Stomach smooth muscle (tissue), 2 donors: ENCODE results near the gene SDR42E1.

Experiments
- H3K27ac ChIP-seq: one replicate; pipeline ENCODE4 v1.7.0; 2013; ENCODE audit warnings: mild to moderate bottlenecking, low read length, inconsistent platforms
- H3K27me3 ChIP-seq, 2 donors: one replicate each; pipeline ENCODE4 v1.7.0; 2013; ENCODE audit warnings: low read length in 2 of 2; ENCODE audit not compliant: insufficient read depth in 2 of 2, control insufficient read depth in 1 of 2
- H3K36me3 ChIP-seq, 2 donors: one replicate each; pipeline ENCODE4 v1.7.0; 2013; ENCODE audit warnings: low read length in 2 of 2; ENCODE audit not compliant: control insufficient read depth in 2 of 2, insufficient read depth in 2 of 2
- H3K4me1 ChIP-seq: one replicate; pipeline ENCODE4 v1.7.0; 2013; ENCODE audit warnings: low read length; ENCODE audit not compliant: control insufficient read depth, insufficient read depth
- H3K4me3 ChIP-seq, 2 donors: one replicate each; pipeline ENCODE4 v1.7.0; 2013; ENCODE audit warnings: low read length in 2 of 2
- H3K9ac ChIP-seq, 2 donors: one replicate each; pipeline ENCODE4 v1.7.0; 2013; ENCODE audit warnings: low read length in 2 of 2, mild to moderate bottlenecking in 1 of 2
- H3K9me3 ChIP-seq, 2 donors: one replicate each; pipeline ENCODE4 v1.7.0; 2013; ENCODE audit warnings: low read length in 2 of 2; ENCODE audit not compliant: control insufficient read depth in 2 of 2
- donor health status: healthy.
- donor health status: Pancreatic carcinoma.

SDR42E1 gene

DNA sequence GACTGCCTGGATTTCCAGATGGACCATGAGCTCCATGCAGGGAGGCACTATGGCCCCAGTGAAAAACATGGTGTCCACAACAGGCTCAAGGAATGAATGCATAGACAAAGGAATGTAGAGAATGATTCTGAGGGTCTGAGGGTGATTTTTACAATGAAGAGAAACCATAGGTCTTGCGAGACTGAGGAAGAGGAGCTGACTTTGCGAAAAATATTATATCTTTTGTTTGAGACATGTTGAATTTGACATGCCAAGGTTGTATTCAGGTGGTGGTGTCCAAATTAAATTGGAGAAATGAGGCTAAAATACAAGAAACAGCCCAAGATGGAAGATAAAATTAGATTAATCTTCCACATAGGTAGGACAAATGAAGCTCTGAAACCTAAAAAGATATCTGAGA is 36.5 kb upstream of the SDR42E1 start:
- Histone ChIP-seq H3K9ac (no peak overlapping the region), H3K9me3 (no peaks in the 10 kb centered on the region), H3K4me1 (no peaks in the 10 kb centered on the region), H3K4me3 (no peak overlapping the region), H3K27ac (no peak overlapping the region), H3K27me3 (peaks cover 0 to 5% of the 10 kb centered on the region in 2 donors), H3K36me3 (no peaks in the 10 kb centered on the region)

- Histone ChIP-seq H3K9ac (no peak overlapping the region), H3K4me3 (no peak overlapping the region), H3K27ac (no peak overlapping the region)
Observed at GRCh38 chr16:82047374-82047773, 36.1 kb upstream of the SDR42E1 start.

GRCh38 chr16:82046941-82047340 is 35.7 kb upstream of the SDR42E1 start:
- Histone ChIP-seq H3K4me1 (no peaks in the 10 kb centered on the region), H3K27ac (no peak overlapping the region), H3K4me3 (no peak overlapping the region), H3K9me3 (no peaks in the 10 kb centered on the region), H3K27me3 (peaks cover 0 to 5% of the 10 kb centered on the region in 2 donors), H3K9ac (no peak overlapping the region), H3K36me3 (no peaks in the 10 kb centered on the region)

More at GRCh38 chr16:82047374-82047773, 36.1 kb upstream of the SDR42E1 start:
- no peaks in the 10 kb centered on the region for H3K9me3 ChIP-seq
- no peaks in the 10 kb centered on the region for H3K4me1 ChIP-seq
- peaks cover 0 to 5% of the 10 kb centered on the region in 2 donors for H3K27me3 ChIP-seq
- H3K36me3 ChIP-seq, result no peaks in the 10 kb centered on the region

DNA sequence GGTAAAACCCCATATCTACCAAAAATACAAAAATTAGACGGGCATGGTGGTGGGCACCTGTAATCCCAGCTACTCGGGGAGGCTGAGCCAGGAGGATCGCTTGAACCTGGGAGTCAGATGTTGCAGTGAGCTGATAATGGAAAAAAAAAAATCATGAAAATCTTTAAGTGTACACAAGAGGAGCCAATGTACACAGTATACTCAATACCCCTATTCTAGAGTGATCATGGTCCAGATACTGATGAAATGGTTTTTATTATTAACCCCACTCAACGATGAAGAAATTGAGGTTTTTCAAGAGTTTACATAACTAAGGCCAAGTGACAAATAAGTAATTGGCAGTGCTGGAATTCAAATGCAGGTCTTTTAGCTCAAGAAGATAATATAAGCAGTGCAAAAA is 35.3 kb upstream of the SDR42E1 start:
- Histone ChIP-seq H3K27ac (no peak overlapping the region), H3K4me1 (no peaks in the 10 kb centered on the region)

DNA sequence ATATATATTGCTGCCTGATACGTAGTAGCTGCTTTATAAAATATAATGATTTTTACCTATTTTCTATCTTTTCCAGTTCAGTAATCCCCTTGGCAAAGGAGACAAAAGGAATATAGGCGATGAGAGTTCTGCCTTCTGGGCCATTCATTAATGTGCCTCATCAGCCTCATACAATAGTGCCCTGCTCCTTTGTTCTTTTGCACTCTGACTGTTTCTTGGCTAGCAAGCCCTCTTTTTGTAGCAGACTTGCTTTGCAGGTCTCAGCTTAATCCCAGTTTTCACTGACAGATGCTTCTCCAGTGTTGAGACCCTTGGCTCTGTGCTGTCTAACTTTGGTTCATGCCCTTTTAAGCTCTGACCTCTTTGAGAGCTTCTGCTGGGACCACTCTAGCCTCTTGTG is 34.2 kb upstream of the SDR42E1 start:
- Histone ChIP-seq H3K27me3 (peaks cover 0 to 5% of the 10 kb centered on the region in 2 donors), H3K9ac (no peak overlapping the region), H3K27ac (no peak overlapping the region), H3K4me3 (no peak overlapping the region), H3K9me3 (no peaks in the 10 kb centered on the region), H3K4me1 (no peaks in the 10 kb centered on the region), H3K36me3 (no peaks in the 10 kb centered on the region)

More for the DNA sequence above, 35.3 kb upstream of the SDR42E1 start:
- H3K4me3 ChIP-seq, result no peak overlapping the region
- H3K9me3 ChIP-seq, result no peaks in the 10 kb centered on the region
- H3K9ac ChIP-seq, result no peak overlapping the region
- no peaks in the 10 kb centered on the region for H3K36me3 ChIP-seq
- peaks cover 0 to 5% of the 10 kb centered on the region in 2 donors for H3K27me3 ChIP-seq

DNA sequence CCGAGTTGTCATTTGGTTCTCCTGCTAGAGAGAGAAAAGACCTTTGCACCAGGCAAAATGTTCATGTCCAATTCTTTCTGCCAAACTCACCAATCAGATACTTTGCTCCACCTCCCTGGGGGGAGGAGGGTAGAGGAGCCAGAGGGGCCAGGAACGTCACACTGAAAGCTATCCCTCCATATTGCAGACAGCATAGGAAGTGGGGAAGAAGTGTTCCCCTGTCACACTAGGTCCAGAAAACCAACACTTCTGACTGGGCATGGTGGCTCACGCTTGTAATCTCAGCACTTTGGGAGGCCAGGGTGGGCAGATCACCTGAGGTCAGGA is 33.3 kb upstream of the SDR42E1 start:
- no peak overlapping the region for H3K27ac ChIP-seq

DNA sequence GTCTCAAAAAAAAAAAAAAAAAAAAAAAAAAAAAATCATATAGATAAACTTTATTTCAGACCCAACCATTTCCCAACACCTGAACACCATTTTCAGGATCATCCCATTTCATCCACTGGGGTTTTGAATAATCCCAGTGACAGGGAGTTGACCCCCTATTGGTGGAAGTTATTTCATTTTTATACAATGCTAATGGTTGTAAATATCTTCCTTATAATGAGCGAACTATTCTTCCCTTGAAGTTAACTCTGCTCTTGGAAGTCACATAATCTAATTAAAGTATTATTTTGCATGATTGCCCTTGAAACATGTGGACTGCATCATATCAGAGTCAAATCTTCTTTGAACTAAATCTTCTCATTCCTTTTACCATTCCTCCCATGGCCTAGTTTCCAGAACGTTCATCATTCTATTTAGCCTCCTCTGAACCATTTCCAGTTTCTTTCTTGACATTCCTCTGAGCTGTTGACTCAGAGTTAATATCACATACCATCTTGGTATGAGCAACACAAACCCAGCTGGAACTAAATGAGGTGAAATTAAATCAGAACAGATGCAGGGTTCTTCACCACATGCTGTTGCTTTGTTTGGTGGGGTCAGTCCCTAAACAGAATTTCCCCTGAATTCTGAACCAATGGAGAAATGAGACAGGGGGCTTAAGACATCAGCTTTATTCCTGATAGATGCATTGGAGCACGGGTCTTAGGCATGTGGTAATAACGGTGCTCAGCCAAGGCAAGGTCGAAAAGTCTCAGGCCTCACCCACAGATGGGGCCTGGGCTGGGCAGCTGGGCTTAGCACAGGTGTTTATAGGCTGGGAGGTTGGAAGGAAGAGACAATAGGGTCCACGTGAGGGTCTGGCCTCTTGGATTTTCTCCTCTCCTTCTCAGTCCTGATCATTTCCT is 32.7 kb upstream of the SDR42E1 start:
- H3K27ac ChIP-seq, result no peak overlapping the region

More for the DNA sequence above, 33.3 kb upstream of the SDR42E1 start:
- Histone ChIP-seq H3K9ac (no peak overlapping the region), H3K27me3 (peaks cover 0 to 5% of the 10 kb centered on the region in 2 donors), H3K9me3 (no peaks in the 10 kb centered on the region), H3K4me3 (no peak overlapping the region), H3K4me1 (no peaks in the 10 kb centered on the region), H3K36me3 (no peaks in the 10 kb centered on the region)

GRCh38 chr16:82042846-82043245 is 31.6 kb upstream of the SDR42E1 start:
- no peaks in the 10 kb centered on the region for H3K9me3 ChIP-seq
- H3K27ac ChIP-seq, result no peak overlapping the region
- H3K4me1 ChIP-seq, result no peaks in the 10 kb centered on the region

More for the DNA sequence above, 32.7 kb upstream of the SDR42E1 start:
- no peaks in the 10 kb centered on the region for H3K36me3 ChIP-seq
- H3K9ac ChIP-seq, result no peak overlapping the region
- no peaks in the 10 kb centered on the region for H3K9me3 ChIP-seq
- no peak overlapping the region for H3K4me3 ChIP-seq
- H3K4me1 ChIP-seq, result no peaks in the 10 kb centered on the region
- peaks cover 0 to 5% of the 10 kb centered on the region in 2 donors for H3K27me3 ChIP-seq

DNA sequence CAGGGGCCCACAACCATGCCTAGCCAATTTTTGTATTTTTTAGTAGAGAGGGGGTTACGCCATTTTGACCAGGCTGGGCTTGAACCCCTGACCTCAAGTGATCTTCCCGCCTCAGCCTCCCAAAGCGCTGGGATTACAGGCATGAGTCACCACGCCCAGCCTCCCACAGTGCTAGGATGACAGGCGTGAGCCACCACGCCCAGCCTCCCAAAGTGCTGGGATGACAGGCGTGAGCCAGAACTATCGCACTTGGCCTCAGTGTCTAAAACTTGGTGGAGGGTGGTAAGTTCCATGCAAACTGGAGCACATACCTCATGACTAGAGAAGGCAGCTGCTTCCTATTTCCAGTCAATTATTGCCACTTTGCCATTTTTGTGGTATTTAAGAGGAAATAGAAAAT is 30.9 kb upstream of the SDR42E1 start:
- Histone ChIP-seq H3K27me3 (peaks cover 0 to 3% of the 10 kb centered on the region in 2 donors), H3K4me1 (no peaks in the 10 kb centered on the region), H3K9ac (no peak overlapping the region), H3K4me3 (no peak overlapping the region), H3K9me3 (no peaks in the 10 kb centered on the region), H3K27ac (no peak overlapping the region), H3K36me3 (no peaks in the 10 kb centered on the region)

More at GRCh38 chr16:82042846-82043245, 31.6 kb upstream of the SDR42E1 start:
- H3K27me3 ChIP-seq, result peaks cover 0 to 5% of the 10 kb centered on the region in 2 donors
- H3K4me3 ChIP-seq, result no peak overlapping the region
- H3K9ac ChIP-seq, result no peak overlapping the region
- H3K36me3 ChIP-seq, result no peaks in the 10 kb centered on the region

DNA sequence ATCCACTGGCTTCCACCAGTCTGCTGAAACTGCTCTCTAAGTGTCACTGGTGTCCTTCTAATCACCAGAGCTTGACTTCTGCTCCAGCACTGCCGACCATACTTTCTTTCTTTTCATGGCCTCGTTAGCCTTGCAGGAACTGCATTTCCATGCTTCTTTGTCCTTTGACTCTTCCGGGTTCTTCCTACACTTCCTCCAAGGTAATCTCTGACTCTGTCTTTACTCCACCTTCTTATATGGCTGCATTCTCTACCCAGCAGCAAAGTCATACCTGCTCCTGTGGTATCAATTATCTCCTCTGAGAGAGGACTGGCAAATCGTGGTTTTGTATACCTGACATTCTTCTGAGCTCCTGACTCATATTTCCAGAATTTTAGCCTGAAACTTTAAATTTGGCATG is 30.3 kb upstream of the SDR42E1 start:
- H3K4me3 ChIP-seq, result no peak overlapping the region

DNA sequence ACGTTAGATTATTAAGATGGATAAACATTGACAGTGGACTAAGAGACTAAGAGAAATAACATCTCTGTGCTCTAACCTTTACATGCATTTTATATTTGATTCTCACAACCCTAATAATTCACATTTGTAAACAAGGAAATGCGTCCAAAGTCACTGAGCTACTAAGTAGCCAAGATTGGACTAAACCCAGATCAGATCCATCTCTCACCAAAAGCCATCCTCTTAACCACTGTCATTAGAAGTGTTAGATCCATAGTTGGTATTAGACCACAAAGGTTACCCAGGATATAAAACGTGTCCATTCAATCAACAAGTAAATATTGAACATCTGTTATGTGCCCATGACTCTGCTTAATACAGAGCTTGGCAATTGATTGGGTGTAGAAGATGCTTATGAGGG is 29.0 kb upstream of the SDR42E1 start:
- Histone ChIP-seq H3K36me3 (no peaks in the 10 kb centered on the region), H3K27ac (no peak overlapping the region), H3K27me3 (no peaks in the 10 kb centered on the region), H3K4me1 (no peaks in the 10 kb centered on the region), H3K9ac (no peak overlapping the region), H3K4me3 (no peak overlapping the region), H3K9me3 (no peaks in the 10 kb centered on the region)

More for the DNA sequence above, 30.3 kb upstream of the SDR42E1 start:
- Histone ChIP-seq H3K36me3 (no peaks in the 10 kb centered on the region), H3K9me3 (no peaks in the 10 kb centered on the region), H3K27me3 (peaks cover 0 to 3% of the 10 kb centered on the region in 2 donors), H3K4me1 (no peaks in the 10 kb centered on the region), H3K9ac (no peak overlapping the region), H3K27ac (no peak overlapping the region)
